Suprapubic skin (tissue), 4 donors: ENCODE data around the gene GNAI2. TPM values are rescaled to one million over a fixed set of nuclear protein-coding genes. Genes with fewer than 3 reads are reported as not detected.
"Not testable (repeated sequence)": the region's sequence is repeated elsewhere in the genome, so short reads cannot be mapped to it uniquely, and the experiment has no call there.

ENCODE experiments used
- DNase-seq, 2 donors: peaks; one replicate each; pipeline ENCODE4 v3.0.0-alpha.2; 2019; ENCODE audit warnings: low spot score in 2 of 2
- H3K27ac ChIP-seq: fragments of 200-600 bp; sonication (generic); one replicate; pipeline ENCODE4 v1.5.1; 2019
- H3K27me3 ChIP-seq: fragments of 200-600 bp; sonication (generic); one replicate; pipeline ENCODE4 v1.5.1; 2019
- H3K36me3 ChIP-seq: fragments of 200-600 bp; sonication (generic); one replicate; pipeline ENCODE4 v1.5.1; 2019
- H3K4me1 ChIP-seq: fragments of 200-600 bp; sonication (generic); one replicate; pipeline ENCODE4 v1.5.1; 2019
- H3K4me3 ChIP-seq: fragments of 200-600 bp; sonication (generic); one replicate; pipeline ENCODE4 v1.5.1; 2019; ENCODE audit warnings: mild to moderate bottlenecking
- H3K9me3 ChIP-seq: fragments of 200-600 bp; sonication (generic); one replicate; pipeline ENCODE4 v1.5.1; 2019
- EP300 ChIP-seq: sonication (generic); formaldehyde crosslinking; IDR thresholded peaks from one replicate; pipeline ENCODE4 v1.6.1; 2017; ENCODE audit warnings: antibody characterized with exemption
- POLR2A ChIP-seq, 2 donors: fragments of 450-650 bp; IDR thresholded peaks; one replicate each; pipeline ENCODE4 v1.6.1; 2017; ENCODE audit warnings: antibody characterized with exemption in 2 of 2, mild to moderate bottlenecking in 2 of 2, moderate library complexity in 2 of 2
- POLR2AphosphoS5 ChIP-seq, 3 donors: sonication (generic); formaldehyde crosslinking; IDR thresholded peaks; one replicate each; pipeline ENCODE4 v1.6.1; 2017; ENCODE audit warnings: antibody characterized with exemption in 3 of 3
- WGBS: methylation state at CpG from one replicate; pipeline ENCODE4 v1.1.5; 2018; 5-methylcytosine and 5-hydroxymethylcytosine counted together
- total RNA-seq, 4 donors: library from RNA; depleted of rRNA; stranded (reverse); fragments of >200 nt; gene quantifications; one replicate each; pipeline ENCODE4 v1.1.0, GENCODE V29; 2016
- TF ChIP-seq, protein P1 (sequence below), 2 donors: fragments of 200-600 bp in 1 of 2; fragments of 450-650 bp in 1 of 2; sonication (generic) in 1 of 2; IDR thresholded peaks; one replicate each; pipeline ENCODE4 v1.5.1; 2016 to 2019; ENCODE audit warnings: antibody characterized with exemption in 2 of 2, mild to moderate bottlenecking in 1 of 2, moderate library complexity in 1 of 2

GNAI2 gene
- total RNA-seq, 4 donors from 2014 or later = 70.9 to 91.3 (median 76.7) TPM

DNA sequence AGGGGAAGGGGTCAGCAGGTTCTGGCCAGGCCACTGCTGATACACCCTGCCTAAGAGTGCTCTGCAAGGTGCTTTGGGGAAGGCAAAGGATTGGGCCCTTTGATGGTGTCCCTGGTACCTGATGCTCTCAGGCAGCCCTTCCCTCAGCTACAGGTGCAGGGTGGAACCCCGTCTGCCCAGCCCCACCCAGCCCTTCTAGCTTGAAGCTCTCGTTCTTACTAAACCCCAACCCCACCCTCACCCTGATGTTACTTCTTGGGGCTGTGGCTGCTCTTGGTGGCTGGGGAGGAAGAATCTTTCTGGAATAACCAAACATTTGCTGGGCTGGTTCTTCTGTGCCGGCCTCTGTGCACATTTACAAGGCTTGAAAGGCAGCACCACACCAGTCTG is 6.4 kb downstream of the GNAI2 start:
- no peak for DNase-seq
- no peaks in the 10 kb centered on the region for H3K27me3 ChIP-seq
- 28% methylated on average over 3 of the region's 3 CpGs for WGBS
- TF ChIP-seq POLR2A (IDR thresholded peaks at IDR 0.05) (no peak), POLR2AphosphoS5 (IDR thresholded peaks at IDR 0.05) (no peak), EP300 (no peak)
- TF ChIP-seq, protein P1, sequence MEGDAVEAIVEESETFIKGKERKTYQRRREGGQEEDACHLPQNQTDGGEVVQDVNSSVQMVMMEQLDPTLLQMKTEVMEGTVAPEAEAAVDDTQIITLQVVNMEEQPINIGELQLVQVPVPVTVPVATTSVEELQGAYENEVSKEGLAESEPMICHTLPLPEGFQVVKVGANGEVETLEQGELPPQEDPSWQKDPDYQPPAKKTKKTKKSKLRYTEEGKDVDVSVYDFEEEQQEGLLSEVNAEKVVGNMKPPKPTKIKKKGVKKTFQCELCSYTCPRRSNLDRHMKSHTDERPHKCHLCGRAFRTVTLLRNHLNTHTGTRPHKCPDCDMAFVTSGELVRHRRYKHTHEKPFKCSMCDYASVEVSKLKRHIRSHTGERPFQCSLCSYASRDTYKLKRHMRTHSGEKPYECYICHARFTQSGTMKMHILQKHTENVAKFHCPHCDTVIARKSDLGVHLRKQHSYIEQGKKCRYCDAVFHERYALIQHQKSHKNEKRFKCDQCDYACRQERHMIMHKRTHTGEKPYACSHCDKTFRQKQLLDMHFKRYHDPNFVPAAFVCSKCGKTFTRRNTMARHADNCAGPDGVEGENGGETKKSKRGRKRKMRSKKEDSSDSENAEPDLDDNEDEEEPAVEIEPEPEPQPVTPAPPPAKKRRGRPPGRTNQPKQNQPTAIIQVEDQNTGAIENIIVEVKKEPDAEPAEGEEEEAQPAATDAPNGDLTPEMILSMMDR (IDR thresholded peaks at IDR 0.05) = no peak
- peaks cover 9% of the 10 kb centered on the region for H3K36me3 ChIP-seq
- peaks cover 99% of the 10 kb centered on the region for H3K4me1 ChIP-seq
- no peaks in the 10 kb centered on the region for H3K9me3 ChIP-seq
- no peak overlapping the region for H3K4me3 ChIP-seq
- peak overlapping the region; percentile 79 for H3K27ac ChIP-seq

DNA sequence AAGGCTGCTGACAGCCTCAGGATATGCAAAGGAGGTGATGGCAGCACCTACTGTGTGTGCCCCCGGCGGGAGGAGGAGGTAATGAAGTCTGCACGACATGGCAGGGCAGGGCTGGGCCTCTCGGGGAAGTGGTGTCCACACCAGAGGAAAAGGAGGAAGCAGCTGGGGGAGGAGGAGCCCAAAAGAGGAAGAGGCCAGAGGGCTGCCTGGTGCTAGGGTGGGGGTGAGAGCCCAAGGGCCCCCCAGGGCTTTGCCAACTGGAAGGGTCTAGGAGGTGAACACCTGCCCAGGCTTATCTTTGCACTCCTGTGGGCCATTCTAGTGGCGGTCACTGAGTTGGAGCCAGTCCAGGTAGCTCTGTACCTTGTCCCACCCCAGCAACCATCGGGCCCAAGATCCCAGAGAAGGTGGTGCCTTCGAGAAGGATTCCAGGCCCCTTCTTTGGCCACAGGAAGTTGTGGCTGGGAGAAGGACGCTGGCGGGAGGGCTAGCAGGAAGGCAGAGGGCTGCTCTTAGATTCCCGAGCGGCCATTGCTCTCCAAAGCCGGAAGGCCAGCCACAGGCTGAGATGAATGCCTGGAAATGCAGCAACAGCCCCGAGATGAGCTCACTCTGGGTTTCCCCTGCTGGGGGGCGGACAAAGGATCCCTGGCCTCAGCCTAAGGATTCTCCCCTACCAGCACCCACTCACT is 7.0 kb downstream of the GNAI2 start:
- no peak for DNase-seq
- H3K27ac ChIP-seq = peak overlapping the region; percentile 79
- H3K4me1 ChIP-seq = peaks cover 99% of the 10 kb centered on the region

DNA sequence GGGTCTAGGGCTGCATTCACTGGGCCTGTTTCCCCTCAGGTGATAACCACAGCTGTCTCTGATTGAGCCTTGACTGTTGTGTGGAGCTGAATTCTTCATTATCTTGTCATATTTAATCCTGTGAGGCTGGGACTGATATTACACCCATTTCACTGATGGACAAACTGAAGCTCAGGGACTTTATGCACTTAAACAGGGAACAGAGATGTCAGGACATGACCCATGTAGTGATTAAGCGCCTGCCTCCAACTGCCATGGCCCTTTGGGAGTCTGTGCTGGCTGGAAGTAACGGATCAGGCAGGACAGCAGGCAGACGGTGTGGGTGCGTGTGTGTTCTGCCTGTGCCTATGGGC is 7.5 kb downstream of the GNAI2 start:
- DNase-seq = no peak
- peaks cover 9% of the 10 kb centered on the region for H3K36me3 ChIP-seq
- no peaks in the 10 kb centered on the region for H3K27me3 ChIP-seq
- no peaks in the 10 kb centered on the region for H3K9me3 ChIP-seq
- TF ChIP-seq, protein P1 (IDR thresholded peaks at IDR 0.05) = no peak
- TF ChIP-seq EP300 (no peak), POLR2AphosphoS5 (IDR thresholded peaks at IDR 0.05) (no peak), POLR2A (IDR thresholded peaks at IDR 0.05) (no peak)
- 66% methylated on average over 4 of the region's 4 CpGs for WGBS
- H3K27ac ChIP-seq = peak overlapping the region; percentile 79
- peak overlapping the region; percentile 19 for H3K4me3 ChIP-seq
- H3K4me1 ChIP-seq = peaks cover 99% of the 10 kb centered on the region

More for the DNA sequence above, 7.0 kb downstream of the GNAI2 start:
- 33% methylated on average over 12 of the region's 14 CpGs for WGBS
- Histone ChIP-seq H3K4me3 (peak overlapping the region; percentile 19), H3K27me3 (no peaks in the 10 kb centered on the region), H3K36me3 (peaks cover 9% of the 10 kb centered on the region), H3K9me3 (no peaks in the 10 kb centered on the region)
- TF ChIP-seq POLR2A (IDR thresholded peaks at IDR 0.05) = no peak
- TF ChIP-seq POLR2AphosphoS5 (IDR thresholded peaks at IDR 0.05) = peak in 1 of 3 donors; percentile 8

DNA sequence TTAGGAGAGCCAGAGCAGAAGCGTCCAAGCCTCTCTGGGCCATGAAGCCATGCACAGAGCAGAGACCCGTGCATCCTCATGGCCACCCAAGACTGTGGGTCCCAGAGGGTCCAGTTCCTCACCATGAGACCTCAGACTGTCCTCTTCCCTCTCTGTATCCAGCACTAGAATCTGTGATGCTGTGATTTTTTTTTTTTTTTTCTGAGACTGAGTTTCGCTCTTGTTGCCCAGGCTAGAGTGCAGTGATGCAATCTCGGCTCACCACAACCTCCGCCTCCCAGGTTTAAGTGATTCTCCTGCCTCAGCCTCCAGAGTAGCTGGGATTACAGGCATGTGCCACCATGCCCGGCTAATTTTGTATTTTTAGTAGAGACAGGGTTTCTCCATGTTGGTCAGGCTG is 8.8 kb downstream of the GNAI2 start:
- not testable (repeated sequence) for H3K27me3 ChIP-seq, H3K4me3 ChIP-seq, H3K9me3 ChIP-seq, H3K36me3 ChIP-seq, DNase-seq
- 63% methylated on average over 6 of the region's 6 CpGs for WGBS
- Histone ChIP-seq H3K4me1 (peaks cover 99% of the 10 kb centered on the region), H3K27ac (peak overlapping the region; percentile 76)

DNA sequence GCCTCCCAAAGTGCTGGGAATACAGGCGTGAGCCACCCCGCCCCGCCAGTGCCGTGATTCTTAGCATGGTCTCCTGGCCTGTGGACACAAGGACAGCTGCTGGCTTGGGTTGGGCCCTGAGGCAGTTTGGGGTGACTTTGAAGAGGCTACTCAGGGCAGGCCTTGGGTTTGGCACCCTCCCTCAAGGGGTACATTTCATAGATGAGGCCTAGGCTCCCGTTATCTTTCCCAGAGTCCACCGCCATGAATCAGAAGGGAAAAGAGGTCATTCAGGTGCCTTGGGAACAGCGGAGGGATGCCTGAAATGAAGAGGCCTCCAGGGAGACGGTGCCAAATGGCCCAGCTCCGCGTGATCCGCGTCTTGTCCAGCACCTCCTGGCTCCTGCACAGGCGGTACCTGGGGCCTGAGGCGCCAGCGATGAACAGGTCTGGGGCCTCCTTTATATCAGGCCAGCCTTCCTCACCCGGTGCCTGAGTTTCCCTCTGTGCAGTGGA is 9.3 kb downstream of the GNAI2 start:
- H3K4me3 ChIP-seq = peak overlapping the region; percentile 40
- 73% methylated on average over 4 of the region's 16 CpGs for WGBS
- peaks cover 99% of the 10 kb centered on the region for H3K4me1 ChIP-seq
- H3K27ac ChIP-seq = peak overlapping the region; percentile 76
- peaks cover 3% of the 10 kb centered on the region for H3K36me3 ChIP-seq
- no peaks in the 10 kb centered on the region for H3K9me3 ChIP-seq
- H3K27me3 ChIP-seq = no peaks in the 10 kb centered on the region
- no peak for DNase-seq
- no peak for TF ChIP-seq POLR2A (IDR thresholded peaks at IDR 0.05)
- TF ChIP-seq, protein P1 (IDR thresholded peaks at IDR 0.05) = no peak
- TF ChIP-seq EP300 = no peak
- no peak for TF ChIP-seq POLR2AphosphoS5 (IDR thresholded peaks at IDR 0.05)

DNA sequence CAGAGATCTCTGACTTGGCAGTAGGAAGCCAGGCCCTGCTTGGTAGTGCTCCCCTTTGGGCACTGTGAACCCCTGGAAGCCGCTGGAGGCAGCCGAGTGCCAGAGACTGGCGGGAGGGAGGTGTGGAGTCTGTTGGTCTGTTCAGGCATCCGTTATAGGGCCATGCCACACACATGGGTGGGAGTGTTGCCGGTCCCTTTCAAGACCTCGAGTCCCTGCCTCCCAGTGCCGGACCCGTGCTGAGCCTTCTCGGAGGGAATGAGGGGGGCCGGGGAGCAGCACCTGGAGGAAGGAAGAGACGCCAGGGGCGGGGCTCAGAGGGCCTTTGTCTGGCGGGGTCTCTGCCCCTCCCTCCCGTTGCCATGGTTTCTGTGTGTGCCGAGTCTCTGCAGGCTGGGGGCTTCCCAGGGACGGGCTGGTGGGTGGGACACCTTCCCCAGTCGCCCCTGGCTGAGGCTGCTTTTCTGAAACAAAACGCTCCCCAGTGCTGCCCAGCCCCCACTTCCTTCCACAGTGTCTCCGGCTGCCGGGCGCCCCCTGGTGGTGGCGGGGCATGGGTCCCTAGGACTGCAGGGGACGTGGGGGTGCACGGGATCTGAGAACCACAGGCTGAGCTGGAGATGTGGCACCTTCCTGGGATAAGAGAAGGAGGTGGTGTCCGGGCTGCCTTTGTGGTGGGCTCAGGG is 10.0 kb downstream of the GNAI2 start:
- Histone ChIP-seq H3K27ac (peak overlapping the region; percentile 76), H3K27me3 (no peaks in the 10 kb centered on the region), H3K4me3 (peak overlapping the region; percentile 40), H3K4me1 (peaks cover 99% of the 10 kb centered on the region), H3K9me3 (no peaks in the 10 kb centered on the region), H3K36me3 (peaks cover 3% of the 10 kb centered on the region)
- 0% methylated on average over 7 of the region's 25 CpGs for WGBS
- DNase-seq = peak; percentile 96 to 97
- TF ChIP-seq, protein P1 (IDR thresholded peaks at IDR 0.05) = peak; percentile 94 to 98
- TF ChIP-seq EP300 (no peak), POLR2AphosphoS5 (IDR thresholded peaks at IDR 0.05) (peak in 2 of 3 donors; percentile 32 to 74), POLR2A (IDR thresholded peaks at IDR 0.05) (no peak)
